ENCODE results near the gene CLCN7.

- TF ChIP-seq, protein P1, sequence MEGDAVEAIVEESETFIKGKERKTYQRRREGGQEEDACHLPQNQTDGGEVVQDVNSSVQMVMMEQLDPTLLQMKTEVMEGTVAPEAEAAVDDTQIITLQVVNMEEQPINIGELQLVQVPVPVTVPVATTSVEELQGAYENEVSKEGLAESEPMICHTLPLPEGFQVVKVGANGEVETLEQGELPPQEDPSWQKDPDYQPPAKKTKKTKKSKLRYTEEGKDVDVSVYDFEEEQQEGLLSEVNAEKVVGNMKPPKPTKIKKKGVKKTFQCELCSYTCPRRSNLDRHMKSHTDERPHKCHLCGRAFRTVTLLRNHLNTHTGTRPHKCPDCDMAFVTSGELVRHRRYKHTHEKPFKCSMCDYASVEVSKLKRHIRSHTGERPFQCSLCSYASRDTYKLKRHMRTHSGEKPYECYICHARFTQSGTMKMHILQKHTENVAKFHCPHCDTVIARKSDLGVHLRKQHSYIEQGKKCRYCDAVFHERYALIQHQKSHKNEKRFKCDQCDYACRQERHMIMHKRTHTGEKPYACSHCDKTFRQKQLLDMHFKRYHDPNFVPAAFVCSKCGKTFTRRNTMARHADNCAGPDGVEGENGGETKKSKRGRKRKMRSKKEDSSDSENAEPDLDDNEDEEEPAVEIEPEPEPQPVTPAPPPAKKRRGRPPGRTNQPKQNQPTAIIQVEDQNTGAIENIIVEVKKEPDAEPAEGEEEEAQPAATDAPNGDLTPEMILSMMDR (IDR thresholded peaks at IDR 0.05; ENCODE audit: low read depth, low read length): no peak
- TF ChIP-seq EZH2phosphoT487 (IDR thresholded peaks at IDR 0.05; ENCODE audit: low read depth): no peak
Measured at GRCh38 chr16:1401061-1401757, 73.6 kb downstream of the CLCN7 start.

Data from OCI-LY3 (cell line).